ENCODE data around the gene RPIA. TPM values are rescaled to one million over a fixed set of nuclear protein-coding genes. Genes with fewer than 3 reads are reported as not detected.

RPIA gene
- total RNA-seq, 4 donors from 2014 or later = 16.3 to 28.1 (median 16.6) TPM

- TF ChIP-seq CTCF (IDR thresholded peaks at IDR 0.05) (peak; percentile 7 to 62 (median 44)), POLR2A (IDR thresholded peaks at IDR 0.05) (no peak)
- peak overlapping the region; percentile 75 to 88 (median 84) for H3K27ac ChIP-seq
- DNase-seq = peak in 2 of 3 donors; percentile 54 to 74
Observed at GRCh38 chr2:88690591-88691338, 708 bp upstream of the RPIA start.

GRCh38 chr2:88692187-88692586 lies 714 bp downstream of the RPIA start:
- peak overlapping the region; percentile 75 to 88 (median 82) for H3K27ac ChIP-seq
- no peaks in the 10 kb centered on the region for H3K27me3 ChIP-seq
- peak overlapping the region; percentile 75 to 92 (median 84) for H3K4me3 ChIP-seq
- DNase-seq = peak; percentile 50 to 63 (median 60)
- no peaks in the 10 kb centered on the region for H3K9me3 ChIP-seq
- H3K4me1 ChIP-seq = peaks cover 0 to 21% (median 6%) of the 10 kb centered on the region in 4 donors
- H3K36me3 ChIP-seq = no peaks in the 10 kb centered on the region
- no peak for TF ChIP-seq CTCF (IDR thresholded peaks at IDR 0.05)
- TF ChIP-seq POLR2A (IDR thresholded peaks at IDR 0.05) = no peak

More at GRCh38 chr2:88690591-88691338, 708 bp upstream of the RPIA start:
- H3K27me3 ChIP-seq = no peaks in the 10 kb centered on the region
- peak overlapping the region; percentile 75 to 92 (median 84) for H3K4me3 ChIP-seq
- no peaks in the 10 kb centered on the region for H3K9me3 ChIP-seq
- H3K36me3 ChIP-seq = no peaks in the 10 kb centered on the region
- peaks cover 0 to 19% (median 6%) of the 10 kb centered on the region in 4 donors for H3K4me1 ChIP-seq

- Histone ChIP-seq H3K4me1 (peaks cover 0 to 35% (median 6%) of the 10 kb centered on the region in 4 donors), H3K27ac (no peak overlapping the region), H3K27me3 (no peaks in the 10 kb centered on the region), H3K4me3 (no peak overlapping the region), H3K9me3 (no peaks in the 10 kb centered on the region), H3K36me3 (no peaks in the 10 kb centered on the region)
- TF ChIP-seq POLR2A (IDR thresholded peaks at IDR 0.05) (no peak), CTCF (IDR thresholded peaks at IDR 0.05) (no peak)
- no peak for DNase-seq
Observed at GRCh38 chr2:88693911-88694414, 2.5 kb downstream of the RPIA start.

GRCh38 chr2:88696611-88697010 lies 5.1 kb downstream of the RPIA start:
- Histone ChIP-seq H3K27me3 (no peaks in the 10 kb centered on the region), H3K36me3 (peaks cover 0 to 8% (median 0%) of the 10 kb centered on the region in 3 donors), H3K4me1 (peaks cover 0 to 30% (median 3%) of the 10 kb centered on the region in 4 donors), H3K4me3 (no peak overlapping the region), H3K27ac (no peak overlapping the region), H3K9me3 (no peaks in the 10 kb centered on the region)
- TF ChIP-seq POLR2A (IDR thresholded peaks at IDR 0.05) (no peak), CTCF (IDR thresholded peaks at IDR 0.05) (no peak)
- DNase-seq = no peak

GRCh38 chr2:88697370-88698026 lies 6.0 kb downstream of the RPIA start:
- Histone ChIP-seq H3K4me1 (peaks cover 0 to 26% (median 3%) of the 10 kb centered on the region in 4 donors), H3K27ac (peak overlapping the region in 2 of 4 donors; percentile 63 to 69), H3K9me3 (no peaks in the 10 kb centered on the region), H3K4me3 (peak overlapping the region in 1 of 4 donors; percentile 14), H3K27me3 (no peaks in the 10 kb centered on the region), H3K36me3 (peaks cover 0 to 8% (median 0%) of the 10 kb centered on the region in 3 donors)
- TF ChIP-seq POLR2A (IDR thresholded peaks at IDR 0.05) (no peak), CTCF (IDR thresholded peaks at IDR 0.05) (no peak)
- no peak for DNase-seq

All from Peyer's patch (tissue), 4 donors.